SK-N-SH treated with all-trans-retinoic acid at 6 μM for 48 hours (cell line): ENCODE measurements around the gene ALS2.

Experiments used
- BACH2 ChIP-seq: fragments of 250-450 bp; sonication (Bioruptor Pico); IDR thresholded peaks from 2 replicates; pipeline ENCODE4 v1.9.0; 2021; ENCODE audit warnings: mild to moderate bottlenecking, borderline replicate concordance
- CREB5 ChIP-seq: fragments of 250-450 bp; sonication (Bioruptor Pico); IDR thresholded peaks from 2 replicates; pipeline ENCODE4 v1.5.1; 2020; ENCODE audit warnings: low read depth, mild to moderate bottlenecking, moderate library complexity
- OSR1 ChIP-seq: fragments of 250-450 bp; sonication (Bioruptor Pico); IDR thresholded peaks from 2 replicates; pipeline ENCODE4 v1.8.0; 2022; ENCODE audit warnings: moderate library complexity, mild to moderate bottlenecking, inconsistent platforms
- ZNF8 ChIP-seq: fragments of 450-650 bp; formaldehyde crosslinking; IDR thresholded peaks from 2 replicates; pipeline ENCODE4 v1.5.0; 2020; ENCODE audit warnings: mild to moderate bottlenecking, moderate library complexity

GRCh38 chr2:201680743-201681142 lies 100.0 kb downstream of the ALS2 start:
- TF ChIP-seq BACH2 (no peak), OSR1 (CRISPR knock-in tag) (no peak), CREB5 (CRISPR knock-in tag) (no peak), ZNF8 (CRISPR knock-in tag) (no peak)
